ENCODE results near the gene BARX2.

DNA sequence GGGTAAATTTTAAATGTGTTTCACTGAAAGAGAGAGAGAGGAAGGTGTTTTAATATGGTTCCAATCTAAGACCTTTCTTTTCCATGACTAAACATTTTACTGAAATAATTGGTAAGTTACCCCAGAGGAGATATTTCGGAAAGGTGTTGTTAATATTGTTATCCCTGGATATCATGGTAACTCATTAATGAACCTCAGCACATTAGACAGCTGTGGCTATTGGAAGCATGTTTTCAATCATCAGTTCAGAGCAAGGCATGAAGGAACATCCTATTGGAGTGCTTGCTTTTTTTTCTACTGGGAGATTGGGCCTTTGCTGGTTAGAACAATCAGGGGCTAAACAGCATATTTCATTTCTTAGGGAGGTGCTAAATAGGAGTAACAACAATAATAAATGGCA lies 11.8 kb downstream of the BARX2 start:
- no peak for TF ChIP-seq EZH2 (IDR thresholded peaks at IDR 0.05; ENCODE audit: low read depth)
- TF ChIP-seq, protein P1, sequence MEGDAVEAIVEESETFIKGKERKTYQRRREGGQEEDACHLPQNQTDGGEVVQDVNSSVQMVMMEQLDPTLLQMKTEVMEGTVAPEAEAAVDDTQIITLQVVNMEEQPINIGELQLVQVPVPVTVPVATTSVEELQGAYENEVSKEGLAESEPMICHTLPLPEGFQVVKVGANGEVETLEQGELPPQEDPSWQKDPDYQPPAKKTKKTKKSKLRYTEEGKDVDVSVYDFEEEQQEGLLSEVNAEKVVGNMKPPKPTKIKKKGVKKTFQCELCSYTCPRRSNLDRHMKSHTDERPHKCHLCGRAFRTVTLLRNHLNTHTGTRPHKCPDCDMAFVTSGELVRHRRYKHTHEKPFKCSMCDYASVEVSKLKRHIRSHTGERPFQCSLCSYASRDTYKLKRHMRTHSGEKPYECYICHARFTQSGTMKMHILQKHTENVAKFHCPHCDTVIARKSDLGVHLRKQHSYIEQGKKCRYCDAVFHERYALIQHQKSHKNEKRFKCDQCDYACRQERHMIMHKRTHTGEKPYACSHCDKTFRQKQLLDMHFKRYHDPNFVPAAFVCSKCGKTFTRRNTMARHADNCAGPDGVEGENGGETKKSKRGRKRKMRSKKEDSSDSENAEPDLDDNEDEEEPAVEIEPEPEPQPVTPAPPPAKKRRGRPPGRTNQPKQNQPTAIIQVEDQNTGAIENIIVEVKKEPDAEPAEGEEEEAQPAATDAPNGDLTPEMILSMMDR (conservative IDR thresholded peaks at IDR 0.05): no peak

Data from PC-9 (cell line).